ENCODE measurements around the gene EPHA1. TPM values are rescaled to one million over a fixed set of nuclear protein-coding genes. Genes with fewer than 3 reads are reported as not detected.
A peak's percentile ranks its signal among the peaks of the same experiment; 100 is the strongest.

EPHA1 gene
- total RNA-seq = 10 to 100 TPM in 2 of 3 donors, 1 to 10 TPM in 1; 9.1 to 19.6 (median 18.9) TPM
- long read RNA-seq, donor 1, transcript EPHA1-201 (18 exons, 3,363 nt) = major isoform, 10 of 22 reads
- long read RNA-seq, donor 1, partial matches to known transcripts = 5 of 22 reads
- long read RNA-seq, donor 1, other reads (novel, unspliced or antisense) = 7 of 22 reads
- long read RNA-seq, donor 2, transcript EPHA1-201 (18 exons, 3,363 nt) = major isoform, 5 of 7 reads
- long read RNA-seq, donor 2, partial matches to known transcripts = 0 of 7 reads
- long read RNA-seq, donor 2, other reads (novel, unspliced or antisense) = 2 of 7 reads

DNA sequence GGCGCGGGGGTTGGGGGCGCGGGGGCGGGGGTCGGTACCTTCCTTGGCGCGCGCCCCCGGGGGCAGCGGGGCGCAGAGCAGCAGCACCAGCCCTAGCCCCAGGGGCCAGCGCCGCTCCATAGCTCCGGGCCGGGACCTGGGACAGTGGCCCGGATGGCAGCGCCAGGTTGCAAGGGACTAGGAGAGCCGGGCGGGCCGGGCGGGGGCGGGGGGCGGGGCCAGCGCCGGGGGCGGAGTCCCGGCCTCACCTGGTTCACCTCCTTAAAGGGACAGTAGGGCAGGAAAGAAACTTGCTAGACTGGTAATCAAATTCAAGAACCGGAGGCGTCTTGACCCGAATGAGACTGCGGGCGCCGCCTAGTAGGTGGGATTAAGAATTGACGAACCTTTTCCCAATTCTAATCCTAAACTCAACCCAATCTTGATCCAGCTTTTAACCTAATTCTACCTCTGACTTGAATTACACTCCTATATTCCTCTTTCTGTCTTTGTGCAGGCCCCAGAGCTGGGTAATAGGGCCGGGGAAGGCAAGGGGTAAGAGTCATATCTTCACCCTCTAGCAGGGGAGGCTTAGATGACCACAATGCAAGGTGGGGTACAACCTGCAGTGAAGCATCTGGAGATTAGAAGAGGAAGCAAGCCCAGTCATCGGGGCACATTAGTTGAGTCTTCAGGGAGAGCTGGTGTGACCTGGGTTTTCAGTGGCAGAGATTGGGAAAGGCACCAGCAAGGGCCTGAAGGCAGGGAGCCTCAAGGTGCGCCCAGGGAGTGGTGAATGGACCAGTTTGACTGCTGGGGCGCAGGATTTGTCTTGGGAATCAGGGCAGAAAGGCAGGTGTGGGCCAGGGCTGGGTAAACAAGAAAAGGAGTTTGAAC, at the start of gene EPHA1:
EPHA1 (minus strand) TSS at position 171 of the 876 bp plus-strand sequence; CDS start at position 120, 51 bp downstream.
- ATAC-seq = peak; percentile 86
- TF ChIP-seq, protein P1, sequence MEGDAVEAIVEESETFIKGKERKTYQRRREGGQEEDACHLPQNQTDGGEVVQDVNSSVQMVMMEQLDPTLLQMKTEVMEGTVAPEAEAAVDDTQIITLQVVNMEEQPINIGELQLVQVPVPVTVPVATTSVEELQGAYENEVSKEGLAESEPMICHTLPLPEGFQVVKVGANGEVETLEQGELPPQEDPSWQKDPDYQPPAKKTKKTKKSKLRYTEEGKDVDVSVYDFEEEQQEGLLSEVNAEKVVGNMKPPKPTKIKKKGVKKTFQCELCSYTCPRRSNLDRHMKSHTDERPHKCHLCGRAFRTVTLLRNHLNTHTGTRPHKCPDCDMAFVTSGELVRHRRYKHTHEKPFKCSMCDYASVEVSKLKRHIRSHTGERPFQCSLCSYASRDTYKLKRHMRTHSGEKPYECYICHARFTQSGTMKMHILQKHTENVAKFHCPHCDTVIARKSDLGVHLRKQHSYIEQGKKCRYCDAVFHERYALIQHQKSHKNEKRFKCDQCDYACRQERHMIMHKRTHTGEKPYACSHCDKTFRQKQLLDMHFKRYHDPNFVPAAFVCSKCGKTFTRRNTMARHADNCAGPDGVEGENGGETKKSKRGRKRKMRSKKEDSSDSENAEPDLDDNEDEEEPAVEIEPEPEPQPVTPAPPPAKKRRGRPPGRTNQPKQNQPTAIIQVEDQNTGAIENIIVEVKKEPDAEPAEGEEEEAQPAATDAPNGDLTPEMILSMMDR (IDR thresholded peaks at IDR 0.05) = peak; percentile 30
- no peaks in the 10 kb centered on the region for H3K36me3 ChIP-seq (ENCODE audit: low read depth)
- H3K4me3 ChIP-seq = peak within 1 kb of the TSS; percentile 47
- H3K4me1 ChIP-seq (ENCODE audit: low read depth) = peaks cover 13% of the 10 kb centered on the region
- peak in 2 of 3 donors; percentile 82 for DNase-seq
- H3K9me3 ChIP-seq = no peaks in the 10 kb centered on the region
- intact Hi-C loops (cut with DNase I, micrococcal nuclease) = no loop called here

DNA sequence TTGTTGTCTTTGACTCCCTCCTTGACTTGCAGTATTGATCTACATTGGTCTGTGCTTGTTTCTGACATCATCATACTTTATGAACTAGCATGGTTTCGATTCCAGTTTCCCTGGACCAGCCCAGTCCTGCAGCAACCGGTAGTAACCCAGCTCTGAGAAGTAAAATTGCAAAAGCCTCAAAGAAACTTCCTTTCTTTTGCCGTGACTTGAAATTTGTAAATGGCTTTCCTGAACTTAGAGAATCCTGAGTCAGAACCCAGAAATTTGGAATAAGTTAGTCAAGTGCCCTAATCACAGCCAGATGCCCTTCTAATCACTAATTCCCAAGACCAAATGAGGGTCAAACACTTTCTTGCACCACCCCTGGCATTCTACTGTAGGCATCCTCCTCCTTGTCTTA, 49.6 kb upstream of the EPHA1 start:
- DNase-seq (no peak), ATAC-seq (no peak)
- no peak overlapping the region for H3K4me3 ChIP-seq
- intact Hi-C loops (cut with DNase I, micrococcal nuclease) = no loop called here
- H3K9me3 ChIP-seq = no peaks in the 10 kb centered on the region
- H3K36me3 ChIP-seq (ENCODE audit: low read depth) = no peaks in the 10 kb centered on the region
- TF ChIP-seq, protein P1 (IDR thresholded peaks at IDR 0.05) = no peak
- no peaks in the 10 kb centered on the region for H3K4me1 ChIP-seq (ENCODE audit: low read depth)

DNA sequence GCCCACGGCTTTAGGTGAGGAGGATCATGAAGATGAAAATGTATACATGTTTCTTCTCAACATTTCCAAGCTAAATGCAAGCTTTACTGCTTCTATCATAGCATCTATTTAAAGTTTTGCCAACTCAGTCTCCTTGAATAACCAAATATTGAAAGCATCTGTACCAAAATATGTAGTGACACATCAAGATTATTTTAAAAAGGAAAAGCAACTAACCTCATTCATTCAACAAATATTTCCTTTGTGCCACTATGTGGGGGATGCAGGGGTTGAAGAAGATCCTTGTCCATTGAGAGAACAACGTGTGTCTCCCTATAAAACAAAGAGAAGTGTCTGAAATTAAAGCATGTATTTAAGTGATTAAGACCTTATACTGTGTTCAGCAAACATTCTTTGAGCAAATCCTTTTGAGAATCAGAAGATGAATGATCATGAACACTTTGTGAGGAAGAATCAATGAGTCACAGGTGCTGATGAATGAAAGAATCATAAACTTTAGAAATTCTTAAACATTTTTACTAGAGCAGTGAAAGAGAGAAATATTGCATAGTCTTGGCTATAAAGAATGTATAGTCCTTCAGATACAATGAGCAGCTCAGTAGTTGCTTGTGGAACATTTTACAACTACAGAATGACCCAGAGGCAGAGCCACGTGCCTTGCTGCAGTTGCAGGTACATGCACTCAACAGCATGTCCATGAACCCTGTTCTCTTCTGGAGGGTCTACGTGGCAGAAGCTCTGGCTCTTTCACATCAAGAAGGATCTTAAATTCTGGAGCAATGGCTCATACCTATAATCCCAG, 48.5 kb upstream of the EPHA1 start:
- Histone ChIP-seq H3K9me3 (no peaks in the 10 kb centered on the region), H3K4me1 (ENCODE audit: low read depth) (no peaks in the 10 kb centered on the region), H3K36me3 (ENCODE audit: low read depth) (no peaks in the 10 kb centered on the region), H3K4me3 (no peak overlapping the region)
- no peak for DNase-seq
- TF ChIP-seq, protein P1 (IDR thresholded peaks at IDR 0.05) = no peak
- no peak for ATAC-seq
- intact Hi-C loops (cut with DNase I, micrococcal nuclease) = no loop called here

DNA sequence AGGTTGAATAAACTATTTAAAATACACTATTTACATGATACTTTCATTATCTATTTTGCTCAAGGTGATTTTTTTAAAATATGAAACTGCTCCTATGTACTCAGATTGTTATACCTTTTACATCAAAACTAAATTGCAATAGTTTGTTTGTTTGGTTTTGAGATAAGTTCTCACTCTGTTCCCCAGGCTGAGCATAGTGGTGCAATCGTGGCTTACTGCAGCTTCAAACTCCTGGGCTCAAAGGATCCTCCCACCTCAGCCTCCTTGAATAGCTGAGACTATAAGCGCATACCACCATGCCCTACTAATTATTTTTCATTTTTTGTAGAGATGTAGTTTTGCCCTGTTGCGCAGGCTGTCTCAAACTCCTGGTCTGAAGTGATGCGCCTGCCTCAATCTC, 47.3 kb upstream of the EPHA1 start:
- ATAC-seq = no peak
- H3K36me3 ChIP-seq (ENCODE audit: low read depth) = no peaks in the 10 kb centered on the region
- intact Hi-C loops (cut with DNase I, micrococcal nuclease) = no loop called here
- TF ChIP-seq, protein P1 (IDR thresholded peaks at IDR 0.05) = no peak
- no peak for DNase-seq
- no peaks in the 10 kb centered on the region for H3K9me3 ChIP-seq
- H3K4me1 ChIP-seq (ENCODE audit: low read depth) = no peaks in the 10 kb centered on the region
- no peak overlapping the region for H3K4me3 ChIP-seq

DNA sequence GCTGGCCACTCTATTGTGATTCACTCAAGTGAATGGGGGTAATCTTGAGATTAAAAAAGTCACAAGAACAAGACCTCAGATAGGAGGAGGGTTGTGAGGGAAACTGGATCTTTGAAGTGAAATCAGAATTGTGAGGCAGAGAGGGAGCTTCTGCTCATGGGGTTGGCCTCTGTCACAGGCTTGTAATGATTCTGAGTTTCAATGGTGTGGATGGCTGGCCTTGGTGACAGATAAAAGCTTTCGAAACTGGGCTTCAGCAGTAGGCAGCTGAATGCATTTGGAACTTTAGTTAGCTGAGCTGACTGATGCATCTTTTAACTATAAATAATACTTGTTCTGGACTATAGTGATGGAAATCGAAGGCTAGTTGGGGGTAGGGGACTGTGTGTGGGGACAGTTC, 46.8 kb upstream of the EPHA1 start:
- TF ChIP-seq, protein P1 (IDR thresholded peaks at IDR 0.05) = no peak
- H3K4me3 ChIP-seq = no peak overlapping the region
- H3K9me3 ChIP-seq = no peaks in the 10 kb centered on the region
- ATAC-seq = no peak
- no peak for DNase-seq
- H3K36me3 ChIP-seq (ENCODE audit: low read depth) = no peaks in the 10 kb centered on the region
- H3K4me1 ChIP-seq (ENCODE audit: low read depth) = no peaks in the 10 kb centered on the region
- intact Hi-C loops (cut with DNase I, micrococcal nuclease) = no loop called here
